Effector memory CD8-positive, alpha-beta T cell (primary cell): ENCODE measurements around the gene DCP1B.

Experiments used
- ATAC-seq: fragments of 150-1000 bp; cut with Tn5 transposase; replicated peaks from 2 replicates; pipeline ENCODE4 v1.10.0; 2021; ENCODE audit warnings: mild to moderate bottlenecking, moderate library complexity
- DNase-seq, 3 experiments: peaks; one replicate each; pipeline ENCODE4 v3.0.0; 2021
- H3K27ac Mint-ChIP-seq, 2 donors: one replicate each; pipeline ENCODE4 v1.8.0; 2022; ENCODE audit warnings: mild to moderate bottlenecking in 2 of 2, mixed read lengths in 2 of 2, moderate library complexity in 2 of 2
- H3K27me3 Mint-ChIP-seq, 2 donors: one replicate each; pipeline ENCODE4 v1.8.0; 2022; ENCODE audit warnings: mixed read lengths in 2 of 2
- H3K36me3 Mint-ChIP-seq: one replicate; pipeline ENCODE4 v1.8.0; 2022; ENCODE audit warnings: mild to moderate bottlenecking, moderate library complexity, mixed read lengths; ENCODE audit not compliant: insufficient read depth
- H3K4me1 Mint-ChIP-seq, 2 donors: one replicate each; pipeline ENCODE4 v1.8.0; 2022; ENCODE audit warnings: low read depth in 2 of 2, mixed read lengths in 2 of 2
- H3K4me3 Mint-ChIP-seq, 2 donors: one replicate each; pipeline ENCODE4 v1.8.0; 2022; ENCODE audit warnings: mild to moderate bottlenecking in 2 of 2, mixed read lengths in 2 of 2, moderate library complexity in 2 of 2
- H3K9me3 Mint-ChIP-seq, 2 donors: one replicate each; pipeline ENCODE4 v1.8.0; 2022; ENCODE audit warnings: mixed read lengths in 2 of 2

The DCP1B gene

DNA sequence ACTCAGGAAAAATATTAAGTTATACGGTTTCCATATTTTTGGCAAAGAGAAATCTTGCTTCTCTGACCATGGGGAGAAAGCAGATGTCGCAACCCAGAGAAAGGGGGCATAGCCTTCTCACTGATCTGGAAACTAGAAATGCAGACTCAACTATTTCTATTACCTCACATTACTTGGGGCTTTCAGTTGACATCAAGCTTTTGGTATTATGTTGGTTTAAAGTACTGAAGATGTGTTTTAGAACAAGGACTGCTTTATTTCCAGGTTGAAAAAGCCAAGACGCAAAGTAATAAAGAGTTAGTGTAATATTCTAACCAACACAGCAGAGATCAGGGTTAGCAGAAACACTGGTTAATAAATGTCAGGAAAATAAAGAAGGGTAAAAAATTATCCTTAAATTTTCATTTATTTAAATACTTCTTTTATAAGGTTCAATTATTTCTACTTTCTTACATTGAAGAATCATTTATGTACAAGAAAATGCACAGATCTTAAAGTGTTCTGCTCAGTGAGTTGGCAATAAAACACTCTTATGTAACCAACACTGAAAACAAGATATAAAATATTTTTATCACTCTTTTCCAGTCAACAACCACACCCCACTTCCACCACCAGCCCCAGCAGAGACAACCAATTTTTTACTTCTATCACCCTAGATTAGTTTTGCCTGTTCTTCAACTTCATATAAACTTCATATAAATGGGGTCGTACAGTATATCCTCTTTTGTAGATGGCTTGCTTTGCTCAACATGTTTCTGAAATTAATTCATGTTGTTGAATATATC lies 26.0 kb downstream of the DCP1B start:
- H3K27ac Mint-ChIP-seq = no peak overlapping the region
- no peaks in the 10 kb centered on the region for H3K27me3 Mint-ChIP-seq
- DNase-seq (no peak), ATAC-seq (no peak)
- H3K36me3 Mint-ChIP-seq = peaks cover 2% of the 10 kb centered on the region
- no peak overlapping the region for H3K4me3 Mint-ChIP-seq
- peaks cover 4 to 18% of the 10 kb centered on the region in 2 donors for H3K4me1 Mint-ChIP-seq
- H3K9me3 Mint-ChIP-seq = no peaks in the 10 kb centered on the region

DNA sequence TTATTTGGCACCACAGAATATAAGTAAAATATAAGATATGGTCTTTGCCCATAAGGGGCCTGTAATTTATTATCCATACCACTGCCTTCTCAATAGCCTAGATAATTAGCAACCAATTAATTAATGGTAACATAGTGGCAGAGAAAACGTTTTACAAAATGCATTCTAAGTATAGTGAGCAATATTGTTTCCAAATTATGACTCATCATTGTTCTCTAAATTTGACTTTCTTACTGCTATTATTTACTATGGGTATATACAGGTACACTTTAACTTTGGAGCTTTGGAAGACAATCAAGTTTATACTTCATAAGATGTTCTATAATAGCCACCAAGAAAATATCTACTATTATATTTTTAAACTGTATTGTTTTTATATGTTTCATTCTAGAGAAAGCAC lies 26.7 kb downstream of the DCP1B start:
- H3K9me3 Mint-ChIP-seq = no peaks in the 10 kb centered on the region
- H3K27ac Mint-ChIP-seq = no peak overlapping the region
- DNase-seq = no peak
- ATAC-seq = no peak
- no peak overlapping the region for H3K4me3 Mint-ChIP-seq
- H3K4me1 Mint-ChIP-seq = peaks cover 4 to 12% of the 10 kb centered on the region in 2 donors
- peaks cover 2% of the 10 kb centered on the region for H3K36me3 Mint-ChIP-seq
- H3K27me3 Mint-ChIP-seq = no peaks in the 10 kb centered on the region

DNA sequence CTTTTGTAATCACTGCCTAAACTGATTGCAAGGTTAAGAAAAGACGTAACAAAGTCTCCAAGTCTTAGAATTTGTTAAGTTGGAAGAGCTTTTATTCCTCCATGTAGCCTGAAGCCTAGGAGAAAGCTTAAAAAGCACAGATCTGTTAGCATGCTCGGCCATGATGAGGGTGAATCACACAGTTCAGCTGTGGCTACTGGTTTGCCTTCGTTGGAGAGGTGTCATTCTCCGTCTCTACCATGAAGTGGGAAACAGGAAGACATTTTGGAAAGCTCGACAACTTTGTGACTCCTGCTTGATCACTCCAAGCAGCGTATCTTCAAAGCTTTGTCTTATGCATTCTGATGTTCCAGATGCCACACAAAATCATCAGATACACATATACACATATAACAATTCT lies 27.1 kb downstream of the DCP1B start:
- no peaks in the 10 kb centered on the region for H3K9me3 Mint-ChIP-seq
- ATAC-seq = no peak
- no peak overlapping the region for H3K4me3 Mint-ChIP-seq
- H3K4me1 Mint-ChIP-seq = peaks cover 4 to 12% of the 10 kb centered on the region in 2 donors
- no peak overlapping the region for H3K27ac Mint-ChIP-seq
- DNase-seq = no peak
- no peaks in the 10 kb centered on the region for H3K27me3 Mint-ChIP-seq
- H3K36me3 Mint-ChIP-seq = peaks cover 2% of the 10 kb centered on the region

DNA sequence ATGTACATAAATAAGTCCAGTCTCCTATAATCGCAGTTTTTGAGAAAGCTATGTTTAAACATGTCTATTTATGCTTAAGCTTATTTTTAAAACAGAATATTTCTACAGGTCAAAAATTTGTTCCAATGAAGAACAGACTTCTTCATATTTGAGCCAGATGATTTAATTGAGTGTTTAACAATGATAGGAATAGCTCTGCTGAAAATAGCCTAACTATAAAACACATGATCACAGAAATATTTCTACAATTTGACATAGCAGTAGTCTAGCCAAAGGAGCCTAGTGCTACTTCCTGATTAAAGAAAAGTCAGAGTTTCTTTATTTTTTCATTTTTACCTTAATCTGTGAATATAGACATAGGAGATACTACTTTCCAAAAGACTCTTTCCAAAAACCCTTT lies 29.4 kb downstream of the DCP1B start:
- DNase-seq (no peak), ATAC-seq (no peak)
- H3K9me3 Mint-ChIP-seq = no peaks in the 10 kb centered on the region
- no peaks in the 10 kb centered on the region for H3K27me3 Mint-ChIP-seq
- H3K4me3 Mint-ChIP-seq = no peak overlapping the region
- H3K4me1 Mint-ChIP-seq = peaks cover 4 to 13% of the 10 kb centered on the region in 2 donors
- H3K36me3 Mint-ChIP-seq = peaks cover 1% of the 10 kb centered on the region
- H3K27ac Mint-ChIP-seq = no peak overlapping the region

DNA sequence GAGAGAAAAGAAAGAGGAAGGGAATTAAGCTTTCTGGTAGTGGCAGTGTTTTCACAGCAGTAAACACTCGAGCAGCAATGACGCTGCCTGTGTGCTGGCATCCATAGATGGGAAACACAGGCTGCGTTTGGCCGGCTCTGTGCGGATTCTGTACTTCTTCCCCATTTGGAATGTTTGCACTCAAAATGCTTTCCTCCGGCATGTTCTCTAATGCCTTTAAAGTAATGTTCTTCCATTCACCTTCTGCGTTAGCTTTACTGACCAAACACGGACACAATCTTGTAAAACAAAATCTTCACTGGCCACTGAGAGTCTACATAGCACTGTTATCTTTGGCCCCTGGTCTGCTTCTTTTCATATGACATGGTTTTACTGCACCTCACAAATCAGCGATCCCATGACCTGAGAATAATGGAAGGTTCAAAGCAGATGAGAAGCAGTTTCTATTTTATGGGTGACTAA lies 31.4 kb downstream of the DCP1B start:
- Mint-ChIP-seq H3K36me3 (no peaks in the 10 kb centered on the region), H3K4me3 (no peak overlapping the region), H3K4me1 (peaks cover 4 to 15% of the 10 kb centered on the region in 2 donors), H3K9me3 (no peaks in the 10 kb centered on the region), H3K27ac (no peak overlapping the region), H3K27me3 (no peaks in the 10 kb centered on the region)
- DNase-seq (no peak), ATAC-seq (no peak)

DNA sequence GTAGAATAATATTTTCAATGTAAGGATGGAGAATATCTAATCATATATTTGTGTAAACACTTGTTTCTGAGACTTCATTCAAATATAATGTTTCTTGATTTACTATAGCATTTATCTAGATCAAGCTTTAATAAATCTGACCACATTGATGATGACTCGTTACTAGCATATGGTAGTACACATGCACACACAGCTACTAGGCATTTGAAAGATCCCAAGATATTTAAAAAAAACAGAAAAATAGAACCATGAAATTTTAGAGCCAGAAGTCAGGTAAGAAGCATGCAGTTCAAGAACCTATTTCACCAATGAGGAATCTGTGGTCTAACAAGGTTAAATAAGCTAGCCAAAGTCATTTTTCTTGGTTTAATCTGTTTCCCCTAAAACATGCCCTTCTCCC lies 32.0 kb downstream of the DCP1B start:
- Mint-ChIP-seq H3K4me3 (no peak overlapping the region), H3K9me3 (no peaks in the 10 kb centered on the region), H3K27me3 (no peaks in the 10 kb centered on the region), H3K27ac (no peak overlapping the region), H3K4me1 (peaks cover 4 to 15% of the 10 kb centered on the region in 2 donors), H3K36me3 (no peaks in the 10 kb centered on the region)
- ATAC-seq (no peak), DNase-seq (no peak)

DNA sequence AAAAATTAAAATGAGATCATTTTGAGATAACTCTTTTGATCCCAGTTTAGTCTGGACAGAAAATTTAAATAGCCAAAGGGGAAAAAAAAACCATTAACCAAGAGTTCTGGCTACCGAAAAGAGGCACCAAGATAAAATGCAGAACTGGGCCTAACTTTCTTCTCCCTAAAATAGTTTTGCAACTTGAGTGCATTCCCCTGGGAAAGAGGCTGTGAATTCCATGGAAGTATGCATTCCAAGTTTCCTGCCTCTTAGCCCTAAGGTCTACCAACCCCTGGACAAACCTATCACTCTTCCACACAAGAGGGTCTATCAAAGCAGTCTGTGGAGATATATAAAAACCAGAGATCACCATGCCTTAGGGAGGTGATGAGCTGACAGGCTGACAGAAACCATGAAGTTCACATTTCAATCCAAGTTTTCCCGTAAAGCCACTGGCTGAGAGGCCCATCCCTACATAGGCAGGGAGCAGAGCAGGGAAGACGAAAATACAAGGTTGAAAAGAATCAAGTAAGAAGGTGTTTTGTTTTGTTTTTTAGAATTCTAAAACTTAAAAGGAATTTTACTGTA lies 33.8 kb downstream of the DCP1B start:
- Mint-ChIP-seq H3K4me1 (peaks cover 7 to 15% of the 10 kb centered on the region in 2 donors), H3K9me3 (no peaks in the 10 kb centered on the region), H3K4me3 (no peak overlapping the region), H3K36me3 (peaks cover 5% of the 10 kb centered on the region), H3K27ac (no peak overlapping the region), H3K27me3 (no peaks in the 10 kb centered on the region)
- no peak for ATAC-seq
- DNase-seq = no peak

DNA sequence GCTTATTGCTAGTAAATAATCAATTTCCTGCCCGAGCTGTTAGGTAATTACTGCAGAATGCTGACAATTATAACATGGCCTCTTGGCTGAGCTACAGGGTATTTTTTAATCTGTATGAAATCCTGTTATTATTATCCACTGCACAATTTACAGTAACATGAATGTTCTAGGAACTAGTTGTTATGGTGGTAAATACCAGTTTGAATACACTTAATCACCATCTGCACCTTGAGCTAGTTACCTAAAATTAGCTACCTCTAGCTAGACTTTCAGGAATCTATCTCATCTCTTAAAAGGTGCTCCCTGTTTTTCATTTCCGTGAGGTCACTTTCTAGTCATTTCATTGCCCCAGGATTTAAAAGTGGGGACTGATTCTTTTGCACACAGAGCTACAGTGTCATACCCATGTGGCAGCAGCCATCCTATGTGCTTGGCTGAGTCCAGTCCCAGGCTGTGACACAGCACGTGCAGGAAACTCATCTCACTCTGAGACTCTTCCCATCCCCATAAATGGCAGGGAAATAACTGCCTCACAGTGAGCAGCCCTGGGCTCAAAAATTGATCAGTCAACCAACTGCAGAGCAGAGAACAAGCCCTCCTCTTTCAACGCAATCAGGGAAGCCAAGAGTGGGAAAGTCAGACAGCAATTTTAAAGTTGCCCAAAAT lies 37.6 kb downstream of the DCP1B start:
- Mint-ChIP-seq H3K27me3 (no peaks in the 10 kb centered on the region), H3K4me3 (no peak overlapping the region), H3K36me3 (peaks cover 20% of the 10 kb centered on the region), H3K9me3 (no peaks in the 10 kb centered on the region), H3K27ac (no peak overlapping the region), H3K4me1 (peaks cover 8 to 13% of the 10 kb centered on the region in 2 donors)
- no peak for ATAC-seq
- DNase-seq = no peak

DNA sequence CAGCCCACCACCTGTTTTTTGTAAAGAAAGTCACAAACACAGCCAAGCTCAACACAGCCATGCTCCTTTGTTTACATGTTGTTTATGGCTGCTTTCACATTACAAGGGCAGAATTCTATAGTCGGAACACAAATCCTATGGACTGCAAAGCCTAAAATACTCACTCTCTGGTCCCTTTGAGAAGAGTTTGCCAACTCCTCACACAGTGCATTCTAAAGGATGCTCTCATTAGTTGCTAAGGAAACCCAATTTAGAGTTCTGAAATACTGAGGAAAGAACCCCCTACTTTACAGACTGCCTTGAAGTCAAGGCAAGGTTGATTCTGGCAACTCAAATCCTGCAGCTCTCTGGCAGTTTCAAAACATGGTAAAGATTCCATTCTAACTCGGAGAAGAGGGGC lies 38.3 kb downstream of the DCP1B start:
- Mint-ChIP-seq H3K4me1 (peaks cover 8 to 9% of the 10 kb centered on the region in 2 donors), H3K36me3 (peaks cover 20% of the 10 kb centered on the region), H3K4me3 (no peak overlapping the region), H3K27me3 (no peaks in the 10 kb centered on the region), H3K9me3 (no peaks in the 10 kb centered on the region), H3K27ac (no peak overlapping the region)
- ATAC-seq = no peak
- DNase-seq = no peak

DNA sequence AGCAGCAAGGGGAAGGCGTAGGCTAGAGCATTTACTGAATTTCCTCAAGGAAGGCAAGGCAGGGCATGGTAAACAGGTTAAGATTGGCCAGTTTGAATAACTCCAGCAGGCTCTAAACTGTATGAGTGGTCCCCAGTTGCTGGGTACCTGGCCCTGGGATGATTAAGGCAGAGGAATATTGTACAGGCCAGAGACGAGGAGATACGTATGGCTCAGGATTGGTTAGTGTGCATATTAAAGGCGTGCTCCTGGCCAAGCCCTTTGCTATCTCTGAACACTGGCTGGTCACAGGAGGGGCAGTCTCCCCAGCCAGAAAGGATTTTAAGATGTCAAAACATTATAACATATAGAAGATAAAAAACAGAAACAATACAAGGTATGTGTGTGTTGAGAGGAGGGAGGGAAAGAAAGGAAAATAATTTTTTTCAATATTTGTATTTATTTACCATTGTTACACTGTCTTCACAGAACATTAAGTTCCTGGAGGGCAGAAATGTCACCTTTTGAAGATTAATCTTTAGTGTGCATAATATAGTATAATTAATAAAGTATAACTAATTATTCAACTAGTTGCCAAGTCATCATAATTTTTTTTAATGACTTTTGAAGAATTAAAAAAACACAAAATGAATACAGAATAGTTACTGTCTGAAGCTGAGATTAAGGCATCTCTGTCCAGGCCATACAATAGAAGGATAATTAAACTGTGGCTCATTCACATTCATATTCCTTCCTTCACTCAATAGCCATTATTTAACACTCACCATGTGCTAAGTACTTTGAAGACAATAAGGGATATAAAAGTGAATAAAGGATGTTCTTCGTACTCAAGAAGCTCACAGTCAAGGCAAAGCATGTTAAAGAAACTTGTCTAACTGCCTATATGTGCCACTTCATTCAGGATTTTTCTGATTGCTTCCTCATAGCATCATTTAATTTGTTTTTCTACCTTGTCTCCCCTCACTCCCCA lies 41.9 kb downstream of the DCP1B start:
- H3K27me3 Mint-ChIP-seq = no peaks in the 10 kb centered on the region

DNA sequence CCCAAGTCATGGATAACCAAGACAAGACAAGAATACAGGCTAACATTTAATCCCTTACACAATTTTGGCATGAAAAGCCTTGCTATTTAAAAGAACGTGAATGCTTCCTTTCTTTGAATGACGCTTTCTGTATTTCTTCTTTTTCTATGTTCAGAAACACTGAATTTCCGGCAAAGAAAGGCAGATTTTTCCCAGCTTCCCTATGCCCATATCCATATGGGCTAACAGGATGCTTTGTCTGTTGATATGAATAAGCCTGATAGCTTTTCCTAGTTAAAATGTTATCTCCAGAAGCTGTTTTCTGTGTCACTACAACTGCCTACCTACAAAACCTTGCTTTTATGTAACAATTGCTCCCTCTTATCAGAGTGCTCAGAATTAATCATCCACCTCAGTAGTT lies 47.5 kb downstream of the DCP1B start:
- no peak for ATAC-seq
- Mint-ChIP-seq H3K27me3 (no peaks in the 10 kb centered on the region), H3K4me1 (peaks cover under 1% of the 10 kb centered on the region in 2 donors), H3K27ac (no peak overlapping the region), H3K36me3 (peaks cover 32% of the 10 kb centered on the region), H3K9me3 (no peaks in the 10 kb centered on the region), H3K4me3 (no peak overlapping the region)
- DNase-seq = no peak

More for the DNA sequence above, 41.9 kb downstream of the DCP1B start:
- no peak for DNase-seq
- no peaks in the 10 kb centered on the region for H3K9me3 Mint-ChIP-seq
- H3K4me3 Mint-ChIP-seq = no peak overlapping the region
- peak overlapping the region; percentile 16 to 45 for H3K27ac Mint-ChIP-seq
- H3K4me1 Mint-ChIP-seq = peaks cover 5 to 8% of the 10 kb centered on the region in 2 donors
- no peak for ATAC-seq
- H3K36me3 Mint-ChIP-seq = peaks cover 23% of the 10 kb centered on the region

DNA sequence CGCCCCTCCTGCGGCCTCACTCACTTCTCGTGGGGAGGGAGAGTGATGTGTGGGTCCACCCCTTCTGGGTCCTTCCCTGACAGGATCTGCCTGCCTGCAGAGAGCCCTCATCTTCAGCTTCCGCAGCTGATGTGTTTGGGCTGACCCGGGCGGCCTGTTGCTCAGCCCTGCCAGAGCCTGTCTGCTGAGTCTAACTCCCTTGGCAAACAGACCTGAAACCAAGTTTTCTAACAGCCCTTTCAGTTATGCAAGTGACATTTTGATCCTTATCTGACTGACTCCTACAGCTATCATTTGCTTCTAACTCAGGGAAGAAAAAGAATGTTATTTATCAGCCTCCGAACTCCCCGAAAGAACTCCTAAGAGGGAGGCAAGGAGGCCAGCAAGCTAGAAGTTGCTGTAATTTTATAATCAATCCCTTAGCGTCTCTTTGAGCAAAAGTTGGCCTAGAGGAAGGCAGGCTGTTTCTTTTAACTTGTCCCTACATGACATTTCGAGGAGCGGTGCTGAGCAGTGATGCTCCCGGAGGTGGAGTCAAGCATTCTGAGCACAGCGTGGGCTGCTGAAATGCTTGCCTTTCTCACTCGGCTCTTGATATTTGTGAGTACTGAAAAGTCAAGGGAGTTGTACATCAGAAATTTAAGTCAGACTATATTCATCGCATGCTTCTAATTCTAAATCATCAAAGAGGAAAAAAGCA lies 54.3 kb downstream of the DCP1B start:
- Mint-ChIP-seq H3K27ac (peak overlapping the region; percentile 52 to 68), H3K27me3 (no peaks in the 10 kb centered on the region), H3K4me3 (no peak overlapping the region), H3K36me3 (peaks cover 57% of the 10 kb centered on the region), H3K9me3 (no peaks in the 10 kb centered on the region), H3K4me1 (no peaks in the 10 kb centered on the region)
- ATAC-seq (no peak), DNase-seq (no peak)
